Measurements from ENCODE around the gene GNAT2. TPM values are rescaled to one million over a fixed set of nuclear protein-coding genes. Genes with fewer than 3 reads are reported as not detected.
A peak's percentile ranks its signal among the peaks of the same experiment; 100 is the strongest.

The GNAT2 gene
- total RNA-seq, 1 experiment from 2014 or later, result 0.20 TPM

- no peaks in the 10 kb centered on the region for H3K79me1 ChIP-seq (ENCODE audit: insufficient read depth, low read depth, low read length, poor library complexity, severe bottlenecking)
- no peaks in the 10 kb centered on the region for H4K20me1 ChIP-seq (ENCODE audit: control insufficient read depth, insufficient read depth, insufficient read length)
- H3K9ac ChIP-seq (ENCODE audit: extremely low read depth, insufficient read length, low read length), result no peak overlapping the region
- H3K27me3 ChIP-seq (ENCODE audit: insufficient read depth, low read length), result no peaks in the 10 kb centered on the region
- no peak overlapping the region for H4K91ac ChIP-seq (ENCODE audit: insufficient read length, low read depth, low read length)
- no peaks in the 10 kb centered on the region for H3K79me2 ChIP-seq (ENCODE audit: insufficient read depth, low read length)
- peak overlapping the region; percentile 11 for H3K18ac ChIP-seq (ENCODE audit: insufficient read length, low read depth, low read length)
- H2BK20ac ChIP-seq (ENCODE audit: low read depth, low read length, poor library complexity, severe bottlenecking), result no peak overlapping the region
- no peak overlapping the region for H2BK15ac ChIP-seq (ENCODE audit: low read depth, low read length)
- DNase-seq, result peak; percentile 55
- H3K23ac ChIP-seq (ENCODE audit: insufficient read length, low read depth, low read length), result no peak overlapping the region
- no peak overlapping the region for H3K27ac ChIP-seq (ENCODE audit: insufficient read length, low read depth, low read length)
- H3K4ac ChIP-seq (ENCODE audit: low read depth, low read length), result no peak overlapping the region
- Mint-ChIP-seq H3K36me3 (ENCODE audit: insufficient read depth in 1 of 3, low read depth in 3 of 3) (peaks cover 2 to 4% (median 3%) of the 10 kb centered on the region in 3 experiments; a peak in 5 of 7 replicates), H3K27ac (peak overlapping the region; percentile 45 to 96 (median 95)), H3K4me1 (peaks cover 22 to 36% of the 10 kb centered on the region in 2 experiments), H3K4me3 (peak overlapping the region in 1 of 2 experiments; percentile 42; a peak in 3 of 5 replicates), H3K9me3 (no peaks in the 10 kb centered on the region), H3K27me3 (ENCODE audit: low read depth) (peaks cover 5% of the 10 kb centered on the region; the same call in 1 of the 2 replicates)
- H4K5ac ChIP-seq (ENCODE audit: insufficient read length, low read depth, low read length), result no peak overlapping the region
- H3K56ac ChIP-seq (ENCODE audit: insufficient read length, low read depth, low read length), result no peak overlapping the region
- H3T11ph ChIP-seq (ENCODE audit: low read length), result no peak overlapping the region
- no peak overlapping the region for H4K8ac ChIP-seq (replicated peaks; ENCODE audit: insufficient read length, low read depth, low read length)
- no CpG with 5 or more reads among the region's 9 CpGs for WGBS (ENCODE audit: extremely low coverage, insufficient read length, low lambda C conversion rate)
- no peak overlapping the region for H2AK5ac ChIP-seq (ENCODE audit: insufficient read length, low read length)
- H2AFZ ChIP-seq (ENCODE audit: low read length), result no peak overlapping the region
- no peak overlapping the region for H3K4me2 ChIP-seq (ENCODE audit: insufficient read depth, insufficient read length, low read length)
- H2BK12ac ChIP-seq (ENCODE audit: insufficient read length, low read depth, low read length), result no peak overlapping the region
- TF ChIP-seq CTCF (conservative IDR thresholded peaks at IDR 0.05), result no peak
- H3K9me3 ChIP-seq (ENCODE audit: control insufficient read depth, low read depth, low read length), result no peaks in the 10 kb centered on the region
- H3K4me1 ChIP-seq (ENCODE audit: insufficient read depth, low read length), result peaks cover 7% of the 10 kb centered on the region; the same call in 1 of the 2 replicates
- no peaks in the 10 kb centered on the region for H3K23me2 ChIP-seq (ENCODE audit: insufficient read length, low read depth, low read length, poor library complexity, severe bottlenecking)
- no peak overlapping the region for H2BK120ac ChIP-seq (ENCODE audit: low read depth, low read length, poor library complexity, severe bottlenecking)
- H2BK5ac ChIP-seq (ENCODE audit: insufficient read length, low read length), result no peak overlapping the region
- H3K14ac ChIP-seq (ENCODE audit: insufficient read depth, low read length), result no peak overlapping the region; the same call in 1 of the 2 replicates
Measured at GRCh38 chr1:109636201-109636952, 17.0 kb upstream of the GNAT2 start.
